GM18909 (cell line): Measurements from ENCODE around the gene DGKI.

Source experiments
- ATAC-seq: cut with Tn5 transposase; IDR thresholded peaks from one replicate; pipeline ENCODE4 v1.9.1; 2021; ENCODE audit warnings: mild to moderate bottlenecking; ENCODE audit not compliant: unreplicated experiment, poor library complexity

The DGKI gene

GRCh38 chr7:137670222-137671064 is 176.3 kb downstream of the DGKI start:
- ATAC-seq, result no peak

- ATAC-seq, result no peak
These were observed 177.1 kb downstream of the DGKI start for GRCh38 chr7:137669706-137670105.

DNA sequence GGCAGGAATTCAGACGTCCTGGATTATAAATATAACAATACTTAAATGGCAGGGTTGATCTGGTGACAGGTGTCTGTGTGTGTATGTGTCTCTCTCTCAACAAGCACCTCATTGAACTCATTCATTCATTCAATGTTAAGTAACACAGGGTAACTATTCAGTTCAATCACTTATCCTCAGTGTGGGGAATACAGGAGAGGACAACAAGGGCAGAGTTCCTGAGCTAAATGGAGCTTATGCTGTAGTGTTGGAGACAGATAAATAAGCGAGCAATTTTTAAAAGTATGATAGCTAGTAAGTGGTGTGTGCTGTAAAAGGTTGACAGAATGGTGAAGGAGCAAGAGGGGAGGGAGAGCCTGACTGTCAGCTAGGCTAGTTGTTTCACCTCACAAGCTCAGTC is 178.4 kb downstream of the DGKI start:
- no peak for ATAC-seq

GRCh38 chr7:137667633-137668387 is 179.0 kb downstream of the DGKI start:
- no peak for ATAC-seq

DNA sequence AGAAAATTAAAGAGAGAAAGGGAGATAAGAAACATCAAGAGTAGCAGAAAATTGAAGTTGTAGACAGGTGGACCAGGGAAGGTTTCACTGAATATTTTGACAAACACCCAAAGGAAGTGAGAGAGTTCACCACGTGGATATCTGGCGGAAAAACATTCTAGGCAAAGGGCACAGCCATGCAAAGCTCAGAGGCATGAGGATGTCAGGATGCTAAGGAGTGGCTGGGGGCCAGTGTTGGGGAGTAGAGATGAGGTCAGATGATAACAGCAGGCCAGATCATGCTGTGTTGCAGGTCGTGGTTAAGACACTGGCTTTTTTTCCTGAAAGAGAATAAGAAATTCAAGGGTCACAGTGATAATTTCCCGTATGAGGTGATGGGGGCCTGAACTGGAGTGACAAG is 181.9 kb downstream of the DGKI start:
- ATAC-seq, result no peak

DNA sequence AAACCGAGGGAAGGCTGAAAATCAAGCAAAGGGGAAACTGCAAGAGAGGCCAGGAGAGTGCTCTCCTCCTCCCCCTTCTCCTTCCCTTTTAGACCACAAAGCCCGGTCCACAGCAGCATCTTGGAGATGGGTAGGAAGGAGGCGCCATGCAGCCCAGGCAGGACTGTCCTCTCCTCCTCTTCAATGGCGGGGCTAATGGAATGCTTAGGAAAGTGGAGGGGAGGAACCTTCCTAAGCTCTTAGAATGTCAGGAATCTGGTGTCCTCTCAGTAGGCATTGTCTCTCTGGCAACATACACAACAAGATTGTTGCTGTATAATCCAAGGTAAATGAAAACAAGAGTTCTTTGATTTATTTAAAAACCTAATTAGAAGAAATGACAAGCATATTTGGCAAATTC is 185.1 kb downstream of the DGKI start:
- ATAC-seq, result no peak

- no peak for ATAC-seq
These were observed 188.4 kb downstream of the DGKI start for GRCh38 chr7:137658190-137658900.

DNA sequence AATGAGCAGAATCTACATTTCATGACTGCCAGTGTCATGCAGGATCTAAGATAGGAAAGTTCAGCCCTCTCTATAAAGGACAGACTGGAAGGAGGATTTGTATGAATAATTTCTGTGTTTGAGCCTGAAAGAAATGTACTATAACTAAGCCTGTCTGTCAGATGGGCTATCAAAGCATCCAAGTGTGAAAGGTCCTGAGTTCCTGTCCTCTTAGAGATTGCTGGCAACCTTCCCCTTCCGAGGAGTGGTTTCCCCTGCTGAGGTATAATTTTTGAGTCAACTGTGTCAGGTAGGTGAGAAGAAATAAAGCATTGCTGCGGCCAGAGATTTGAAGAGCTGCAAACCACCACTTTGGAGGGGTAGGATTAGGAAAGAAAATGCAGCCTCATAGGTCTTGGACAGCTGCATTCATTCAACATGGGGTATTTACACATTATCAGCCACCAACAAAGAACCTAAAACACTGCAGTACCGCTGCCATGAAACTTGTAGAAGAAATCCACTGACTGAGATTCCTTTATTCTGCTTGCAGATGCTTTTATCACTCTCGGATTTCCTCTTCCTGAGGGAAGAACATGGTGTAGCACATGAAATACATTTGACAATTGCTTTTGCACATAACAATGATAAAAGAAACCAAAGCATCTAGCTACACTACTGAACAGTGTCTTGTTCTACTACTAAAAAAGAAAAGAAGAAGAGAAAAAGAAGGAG is 189.1 kb downstream of the DGKI start:
- no peak for ATAC-seq

DNA sequence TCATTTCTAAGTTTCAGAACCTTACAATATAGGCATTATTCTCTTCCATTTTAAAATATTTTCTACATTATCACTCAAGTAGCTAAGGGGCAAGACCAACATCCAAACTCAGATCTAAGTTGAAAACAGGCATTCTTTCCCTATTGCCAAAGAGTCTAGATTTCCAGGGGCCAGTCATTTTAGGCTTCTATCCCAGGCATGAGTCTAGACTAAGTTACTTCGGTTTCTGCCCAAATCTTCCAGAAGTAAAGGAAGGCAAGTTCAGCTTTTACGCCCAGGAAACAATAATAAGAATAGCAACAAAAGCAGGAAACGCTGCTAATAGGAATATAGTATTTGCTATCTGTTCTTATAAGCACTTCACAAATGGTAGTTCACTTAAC is 189.9 kb downstream of the DGKI start:
- ATAC-seq, result no peak

DNA sequence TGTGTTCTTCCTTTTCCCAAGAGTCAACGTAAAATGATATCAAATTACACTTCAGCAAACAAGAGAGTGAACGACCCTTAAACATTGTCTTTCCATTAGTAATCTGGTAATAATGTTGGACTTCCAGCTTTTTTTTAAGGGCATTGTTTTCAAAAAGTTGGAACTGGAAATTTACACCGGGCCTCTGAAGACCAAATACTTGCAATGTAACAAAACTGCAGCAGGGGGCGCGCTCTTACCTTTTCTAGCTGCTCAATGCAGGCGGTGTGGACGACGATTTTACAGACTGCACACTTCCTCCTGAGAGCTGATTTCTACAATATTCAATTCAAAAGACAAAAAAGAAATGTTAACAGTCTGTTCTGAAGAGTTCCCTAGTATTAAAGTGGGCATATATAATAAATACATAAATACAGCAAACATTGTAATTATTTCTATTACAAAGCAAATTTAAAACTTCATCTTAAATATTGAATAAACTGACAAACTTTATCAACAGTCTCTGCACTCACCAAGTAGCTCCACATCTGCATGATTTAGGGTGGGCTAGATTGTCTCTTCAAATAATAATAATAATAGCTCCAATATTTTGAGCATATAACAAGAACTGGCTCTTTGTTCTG is 190.4 kb downstream of the DGKI start:
- peak; percentile 88 for ATAC-seq

DNA sequence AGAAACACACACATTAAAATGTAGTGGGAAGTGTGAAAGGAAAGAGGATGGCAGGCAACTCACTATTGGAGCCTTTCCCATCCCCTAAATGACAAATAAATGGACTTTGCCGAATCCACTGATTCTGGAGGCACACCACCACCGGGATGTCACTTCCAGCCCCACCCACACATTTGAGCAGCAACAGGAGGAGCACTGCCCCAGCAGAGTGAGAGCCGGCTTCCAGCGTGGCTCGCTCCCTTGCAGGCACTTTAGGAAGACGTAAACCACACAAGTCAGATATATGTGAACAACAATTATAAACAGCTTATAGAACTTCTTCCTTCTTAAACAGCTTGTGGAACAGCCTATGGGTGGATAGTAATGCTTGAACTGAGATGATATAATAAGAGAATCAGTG is 191.0 kb downstream of the DGKI start:
- no peak for ATAC-seq

- ATAC-seq, result no peak
These were observed 194.1 kb downstream of the DGKI start for GRCh38 chr7:137652721-137653120.

DNA sequence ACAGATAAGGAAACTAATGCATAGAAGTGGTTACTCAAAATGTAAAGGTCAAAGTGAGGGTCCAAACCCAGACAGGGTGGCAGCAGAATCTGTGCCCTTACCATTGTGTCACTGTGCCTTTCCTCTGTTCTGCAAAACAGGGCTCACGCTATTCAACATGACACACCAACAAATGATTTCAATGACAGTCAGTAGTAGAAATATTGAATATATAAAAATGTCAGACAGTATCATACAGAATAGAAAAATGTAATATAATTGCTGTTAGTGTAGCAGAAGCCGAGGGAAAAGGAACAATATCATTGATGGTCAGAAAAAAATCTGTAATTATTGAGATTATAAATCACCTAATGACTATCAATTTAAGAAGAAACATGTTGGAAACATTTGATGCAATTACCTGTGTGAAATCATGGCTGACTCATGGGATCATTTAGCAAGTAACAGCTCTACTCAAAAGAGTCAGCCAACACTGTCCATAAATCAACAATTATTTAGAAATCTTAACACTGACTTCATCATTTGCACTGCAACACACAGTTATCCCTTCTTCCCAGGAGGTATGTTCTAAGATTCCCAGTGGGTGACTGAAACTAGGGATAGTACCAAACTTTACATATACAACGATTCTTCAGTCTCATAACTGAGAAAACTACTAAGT is 198.7 kb downstream of the DGKI start:
- ATAC-seq, result no peak

DNA sequence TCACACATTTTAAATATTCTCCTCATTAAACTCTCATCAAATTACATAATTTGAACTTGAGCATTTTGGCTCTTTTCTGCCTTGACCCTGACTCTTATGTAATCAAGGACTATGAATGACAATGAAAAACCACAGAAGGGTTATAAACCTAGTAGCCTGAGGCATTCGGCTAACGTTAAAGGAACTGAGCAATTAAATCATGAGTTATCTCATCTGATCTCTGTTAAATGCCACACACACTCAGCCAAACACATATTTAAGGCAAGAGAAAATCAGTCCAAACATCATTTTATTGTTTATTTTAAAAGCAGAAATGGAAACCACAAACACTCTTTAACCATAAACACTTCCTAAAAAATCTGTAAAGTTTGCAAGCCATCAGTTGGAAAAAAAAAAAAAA is 204.3 kb downstream of the DGKI start:
- ATAC-seq, result no peak

GRCh38 chr7:137642031-137642430 is 204.7 kb downstream of the DGKI start:
- no peak for ATAC-seq

DNA sequence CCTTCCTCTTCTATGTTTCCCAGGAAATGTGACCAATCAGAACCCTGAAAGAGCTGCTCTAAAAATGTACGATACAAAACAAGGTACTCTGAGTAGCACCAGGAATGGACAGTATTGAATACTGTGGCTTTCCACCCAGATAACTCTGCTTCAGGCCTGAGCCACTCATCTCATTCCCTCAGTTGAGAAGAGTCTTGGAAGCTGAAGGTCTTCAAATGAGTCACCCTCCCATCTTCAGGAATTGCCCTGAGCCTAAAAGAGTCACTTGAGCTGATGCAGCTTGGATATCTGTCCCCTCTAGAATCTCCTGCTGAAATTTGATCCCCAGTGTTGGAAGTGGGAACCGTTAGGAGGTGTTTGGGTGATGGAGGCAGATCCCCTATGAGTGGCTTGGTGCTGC is 210.4 kb downstream of the DGKI start:
- no peak for ATAC-seq

DNA sequence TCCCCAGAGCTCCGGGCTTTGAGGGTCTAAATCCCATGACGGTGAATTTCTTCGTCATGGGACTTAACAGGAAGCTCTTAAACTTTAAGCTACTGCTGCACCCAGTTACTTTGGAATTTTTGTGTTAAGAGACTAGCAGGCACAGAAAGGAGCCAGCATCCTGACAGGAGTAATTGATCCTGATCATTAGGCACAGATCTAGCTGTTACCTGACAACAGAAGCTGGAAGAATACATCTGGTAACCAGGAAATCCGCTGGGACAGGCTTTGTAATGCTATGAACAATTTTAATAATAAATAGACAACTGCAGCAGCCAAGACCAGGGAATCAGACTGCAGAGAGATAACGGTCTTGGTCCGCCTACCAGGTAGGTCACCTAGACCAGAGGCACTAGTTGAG is 210.9 kb downstream of the DGKI start:
- ATAC-seq, result no peak

DNA sequence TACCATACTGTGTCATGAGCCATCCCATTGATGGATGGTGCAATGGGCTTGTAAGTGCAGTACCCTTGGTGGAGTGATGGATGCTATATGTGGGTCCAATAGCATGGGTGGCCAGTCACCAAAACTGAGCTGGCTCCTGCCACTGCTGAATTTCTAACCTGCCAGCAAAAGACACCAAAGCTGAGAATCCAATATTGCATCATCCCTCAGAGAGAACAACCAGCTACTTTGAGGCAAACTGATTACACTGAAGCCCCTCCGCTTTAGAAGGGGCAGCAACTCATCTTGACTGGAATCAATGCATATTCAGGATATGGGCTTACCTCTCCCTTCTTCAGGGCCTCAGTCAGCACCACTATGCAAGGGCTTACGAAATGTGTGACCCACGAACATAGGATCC is 211.6 kb downstream of the DGKI start:
- no peak for ATAC-seq

DNA sequence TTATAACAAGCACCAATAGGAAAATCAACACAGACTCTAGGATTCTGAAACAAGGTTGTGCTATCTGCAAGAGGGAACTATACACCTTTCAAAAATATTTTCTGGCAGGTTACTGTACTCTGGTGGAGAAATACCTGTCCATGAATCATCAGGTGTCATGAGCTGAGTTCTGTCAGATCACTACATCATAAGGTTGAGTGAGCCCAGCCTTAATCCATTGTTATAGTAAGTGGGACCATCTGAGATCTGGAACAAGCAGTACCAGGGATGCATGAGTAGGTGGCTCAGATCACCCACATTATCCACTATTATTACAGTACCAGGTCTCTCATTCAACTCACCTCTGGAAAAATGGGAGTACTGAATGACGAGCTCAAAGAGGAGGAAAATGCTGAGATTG is 212.4 kb downstream of the DGKI start:
- no peak for ATAC-seq

DNA sequence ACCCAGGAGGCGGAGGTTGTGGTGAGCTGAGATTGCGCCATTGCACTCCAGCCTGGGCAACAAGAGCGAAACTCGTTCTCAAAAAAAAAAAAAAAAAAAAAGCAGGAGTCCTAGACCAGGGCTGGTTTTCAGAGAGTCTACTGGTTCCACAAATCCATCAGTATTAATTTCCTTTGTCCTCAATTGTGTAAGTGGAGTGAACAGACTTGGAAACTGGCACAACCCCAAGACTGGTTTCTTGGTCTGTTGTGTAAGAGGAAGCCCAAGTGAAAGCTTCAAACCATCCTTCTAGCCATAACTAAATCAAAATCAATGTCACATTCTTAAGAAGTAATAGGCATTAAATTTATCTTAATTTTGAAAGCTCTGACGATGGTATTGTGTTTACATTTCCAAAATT is 213.6 kb downstream of the DGKI start:
- no peak for ATAC-seq
